Activated naive CD4-positive, alpha-beta T cell treated with anti-CD3 and anti-CD28 coated beads, Interleukin-2, amount 50 U/mL, for 16 hours (primary cell): ENCODE data around the gene POGLUT2.
"Not testable (repeated sequence)": the region's sequence is repeated elsewhere in the genome, so short reads cannot be mapped to it uniquely, and the experiment has no call there.

Source experiments
- DNase-seq: peaks from one replicate; pipeline ENCODE4 v3.0.0-alpha.2; 2020

The POGLUT2 gene

GRCh38 chr13:102800145-102801041 is 1.6 kb upstream of the POGLUT2 start:
- peak; percentile 83 for DNase-seq

- DNase-seq = no peak
These were observed 809 bp upstream of the POGLUT2 start for GRCh38 chr13:102799426-102800144.

GRCh38 chr13:102793611-102794355 is 5.0 kb downstream of the POGLUT2 start:
- no peak for DNase-seq

DNA sequence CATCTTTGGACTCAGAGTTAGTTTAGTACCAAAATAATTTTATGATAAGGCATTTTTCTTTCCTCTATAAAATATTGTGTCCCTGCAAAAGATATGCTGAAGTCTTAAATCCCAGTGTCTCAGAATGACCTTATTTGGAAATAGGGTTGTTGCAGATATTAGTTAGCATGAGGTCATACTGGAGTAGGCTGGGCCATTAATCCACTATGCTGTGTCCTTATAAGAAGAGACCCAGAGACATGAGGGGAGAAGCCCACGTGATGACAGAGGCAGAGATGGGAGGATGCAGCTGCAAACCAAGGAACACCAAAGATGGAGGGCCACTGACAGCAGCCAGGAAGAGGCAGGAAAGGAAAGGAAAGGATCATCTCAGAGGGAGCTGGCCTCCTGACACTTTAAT is 6.4 kb downstream of the POGLUT2 start:
- DNase-seq = no peak

DNA sequence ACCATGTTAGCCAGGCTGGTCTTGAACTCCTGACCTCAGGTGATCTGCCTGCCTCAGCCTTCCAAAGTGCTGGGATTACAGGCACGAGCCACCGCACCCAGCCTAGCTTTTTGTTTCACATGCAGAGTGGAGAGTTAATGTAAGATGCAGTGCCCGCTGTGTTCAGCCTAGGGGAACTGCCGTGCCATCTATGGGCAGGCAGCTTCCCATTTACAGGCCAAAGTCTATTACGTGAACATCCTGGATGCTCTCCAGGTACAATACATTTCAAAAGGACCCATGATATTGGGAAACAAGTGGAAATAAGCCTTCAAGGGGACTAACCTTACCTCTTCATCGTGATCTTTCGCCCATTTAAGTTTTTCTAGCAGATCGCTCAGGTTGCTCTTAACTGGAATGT is 10.1 kb downstream of the POGLUT2 start:
- DNase-seq = no peak

DNA sequence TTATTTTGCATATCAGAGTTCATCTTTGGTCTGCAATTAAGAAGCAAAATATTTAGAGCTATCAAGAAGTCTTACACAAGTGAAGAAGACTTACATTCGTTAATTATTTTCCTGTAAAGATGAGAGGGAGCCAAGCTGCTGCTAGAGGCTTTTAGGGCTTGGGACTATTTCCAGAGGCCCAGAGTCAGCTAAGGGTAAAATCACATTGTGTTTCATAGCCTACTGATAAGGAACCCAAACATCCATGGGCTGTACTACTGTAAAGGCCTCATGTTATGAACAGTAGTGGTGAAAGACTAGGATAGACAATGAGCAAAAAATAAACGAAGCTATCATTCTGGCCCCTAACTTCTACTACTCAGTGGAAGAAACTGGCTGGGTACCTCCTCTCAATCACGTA is 14.3 kb downstream of the POGLUT2 start:
- DNase-seq = no peak

GRCh38 chr13:102781591-102781990 is 17.2 kb downstream of the POGLUT2 start:
- DNase-seq = no peak

DNA sequence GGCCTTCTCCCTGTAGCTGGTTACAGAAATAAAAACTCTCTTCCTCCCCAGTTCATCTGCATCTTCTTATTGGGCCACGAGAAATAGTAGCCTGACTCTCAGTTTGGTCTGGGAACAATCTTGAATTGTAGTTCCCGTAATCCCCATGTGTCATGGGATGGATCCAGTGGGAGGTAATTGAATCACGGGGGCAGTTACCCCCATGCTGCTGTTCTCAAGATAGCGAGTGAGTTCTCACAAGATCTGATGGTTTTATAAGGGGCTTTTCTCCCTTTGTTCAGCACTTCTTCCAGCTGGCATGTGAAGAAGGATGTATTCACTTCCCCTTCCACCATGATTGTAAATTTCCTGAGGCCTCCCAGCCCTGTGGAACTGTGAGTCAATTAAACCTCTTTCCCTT is 18.1 kb downstream of the POGLUT2 start:
- not testable (repeated sequence) for DNase-seq

DNA sequence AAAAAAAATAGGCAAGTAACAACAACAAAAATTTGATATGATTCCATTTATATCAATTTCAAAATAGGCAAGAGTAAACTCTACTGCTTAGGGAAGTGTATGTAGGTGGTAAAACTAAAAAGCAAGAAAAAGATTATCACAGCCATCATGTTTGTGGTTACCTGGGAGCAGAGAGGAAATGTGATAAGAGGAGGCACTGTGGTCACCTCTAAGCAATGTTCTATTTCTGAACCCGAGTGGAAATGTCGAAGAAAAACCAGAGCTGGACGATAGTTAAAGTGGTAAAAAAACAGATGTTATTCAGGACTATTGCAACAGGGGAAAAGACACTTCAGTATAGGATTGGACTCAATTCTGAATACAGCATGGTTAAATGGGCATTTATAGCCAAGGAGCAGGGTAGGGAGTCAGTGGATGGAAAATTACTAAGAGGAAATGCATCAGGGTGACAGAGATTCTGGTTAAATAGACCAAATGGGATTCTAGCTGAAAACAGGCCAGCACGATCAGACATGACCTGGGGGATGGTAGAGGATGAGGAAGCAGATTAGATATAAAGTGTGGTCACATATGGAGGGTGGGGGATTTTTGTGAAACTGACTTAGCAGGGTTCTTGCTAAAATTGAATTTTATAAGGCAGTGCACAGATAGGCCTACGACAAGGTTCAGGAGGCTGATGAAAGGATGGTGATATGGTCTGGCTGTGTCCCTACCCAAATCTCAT is 19.2 kb downstream of the POGLUT2 start:
- DNase-seq = no peak

DNA sequence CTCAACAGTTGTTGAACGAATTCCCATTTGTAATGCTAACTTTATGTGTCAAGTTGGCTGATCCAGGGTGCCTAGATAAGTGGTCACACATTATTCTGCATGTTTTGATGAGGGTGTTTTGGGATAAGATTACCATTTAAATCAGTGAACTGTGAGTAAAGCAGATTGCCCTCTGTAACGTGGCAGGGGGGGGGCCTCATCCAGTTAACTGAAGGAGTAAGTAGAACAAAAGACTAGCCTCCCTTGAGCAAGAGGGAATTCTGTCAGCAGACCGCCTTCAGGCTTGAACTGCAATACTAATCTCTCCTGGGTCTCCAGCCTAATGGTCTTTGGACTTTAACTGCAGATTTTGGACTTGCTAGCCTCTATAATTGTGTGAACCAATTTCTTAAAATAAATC is 21.0 kb downstream of the POGLUT2 start:
- DNase-seq = no peak

- DNase-seq = no peak
These were observed 22.5 kb downstream of the POGLUT2 start for GRCh38 chr13:102776271-102776670.

GRCh38 chr13:102774591-102775520 is 23.9 kb downstream of the POGLUT2 start:
- DNase-seq = no peak

GRCh38 chr13:102774214-102774568 is 24.6 kb downstream of the POGLUT2 start:
- no peak for DNase-seq

GRCh38 chr13:102773441-102774213 is 25.1 kb downstream of the POGLUT2 start, which contains the start of gene TEX30:
Gene TEX30, minus strand, starts transcription at chr13:102773786. Its CDS starts 3,760 bp downstream, at chr13:102770026.
- peak; percentile 88 for DNase-seq

GRCh38 chr13:102772042-102772425 is 26.7 kb downstream of the POGLUT2 start:
- no peak for DNase-seq

DNA sequence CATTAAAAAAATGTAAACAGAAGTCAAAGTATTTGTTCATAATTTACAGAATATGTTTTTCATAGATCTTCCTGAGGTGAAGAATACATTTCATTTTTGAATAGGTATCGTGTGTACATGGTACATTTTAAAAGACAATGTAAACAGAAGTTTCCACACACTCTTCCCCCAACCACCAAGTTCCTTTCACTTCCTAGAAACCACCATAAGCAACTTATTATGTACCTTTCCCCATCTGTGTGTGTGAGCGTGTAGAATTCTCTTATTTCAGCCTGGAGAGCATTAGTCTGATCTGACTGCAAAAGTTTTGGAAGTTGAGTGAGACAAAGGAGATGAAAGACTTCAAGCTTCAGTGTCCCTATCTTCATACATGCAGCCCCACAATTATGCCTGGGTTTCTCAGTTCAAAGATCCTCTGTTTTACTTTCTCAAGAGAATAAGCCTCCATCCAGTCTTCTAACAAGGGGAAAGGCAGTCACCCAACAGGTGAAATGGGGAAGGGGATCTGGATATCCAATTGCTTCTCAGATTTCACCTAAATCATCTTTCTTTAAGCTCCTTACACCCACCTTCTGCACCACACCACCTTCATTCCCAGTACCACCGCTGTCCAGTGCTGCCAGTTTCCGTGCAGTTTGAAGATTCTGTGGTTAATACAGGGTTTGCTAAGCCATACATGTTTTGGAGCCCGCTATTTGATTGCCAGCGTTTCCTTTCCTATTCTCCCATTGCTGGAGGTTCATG is 27.3 kb downstream of the POGLUT2 start:
- no peak for DNase-seq

DNA sequence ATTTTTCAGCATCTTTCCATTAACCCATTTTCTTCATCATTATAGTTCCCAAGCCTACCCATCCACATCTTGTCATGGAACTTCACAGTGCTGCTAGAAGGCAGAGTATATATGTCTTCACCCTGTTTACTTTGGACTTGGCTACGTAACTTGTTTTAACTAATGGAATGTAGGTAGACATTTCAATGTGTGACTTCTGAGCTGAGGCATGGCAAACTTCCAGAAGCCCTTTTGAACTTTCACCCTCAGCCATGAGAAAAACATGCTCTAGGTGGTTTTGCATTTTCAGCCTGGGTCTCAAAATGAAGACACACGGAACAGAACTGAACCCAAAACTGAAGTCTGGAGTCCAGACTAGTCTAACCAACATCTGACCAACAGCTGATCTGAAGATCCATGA is 28.3 kb downstream of the POGLUT2 start:
- no peak for DNase-seq

DNA sequence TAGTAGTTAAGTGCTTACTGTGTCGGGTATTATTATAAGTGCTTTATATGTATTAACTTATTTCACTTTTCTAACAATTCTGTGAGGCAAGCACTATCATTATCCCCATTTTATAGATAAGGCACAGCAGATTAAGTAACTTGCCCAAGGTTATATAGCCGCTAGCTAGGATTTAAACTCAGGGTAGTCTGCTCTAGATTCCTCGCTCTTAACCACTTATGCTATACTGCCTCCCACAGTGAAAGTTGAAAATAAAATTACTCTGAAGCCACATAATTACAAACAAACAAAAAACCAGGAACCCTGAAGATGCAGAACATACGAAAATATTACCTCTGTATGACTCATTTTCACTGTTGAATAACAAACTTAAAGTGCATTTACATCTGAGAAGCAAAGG is 29.1 kb downstream of the POGLUT2 start:
- no peak for DNase-seq

- DNase-seq = no peak
These were observed 29.9 kb downstream of the POGLUT2 start for GRCh38 chr13:102768909-102769308.

GRCh38 chr13:102763741-102764140 is 35.0 kb downstream of the POGLUT2 start:
- no peak for DNase-seq
